GM23248 (cell line): ENCODE data around the gene IL1A.

Source experiments
- EZH2 ChIP-seq: fragments of 200-600 bp; sonication (generic); IDR thresholded peaks from 2 replicates; pipeline ENCODE4 v1.6.1; 2018; ENCODE audit warnings: antibody characterized with exemption, mild to moderate bottlenecking; ENCODE audit not compliant: insufficient read depth, poor library complexity, severe bottlenecking
- EZH2phosphoT487 ChIP-seq: fragments of 200-600 bp; sonication (generic); IDR thresholded peaks from 2 replicates; pipeline ENCODE4 v1.6.1; 2018; ENCODE audit warnings: antibody characterized with exemption, moderate library complexity, mild to moderate bottlenecking, low read depth; ENCODE audit not compliant: insufficient read depth

DNA sequence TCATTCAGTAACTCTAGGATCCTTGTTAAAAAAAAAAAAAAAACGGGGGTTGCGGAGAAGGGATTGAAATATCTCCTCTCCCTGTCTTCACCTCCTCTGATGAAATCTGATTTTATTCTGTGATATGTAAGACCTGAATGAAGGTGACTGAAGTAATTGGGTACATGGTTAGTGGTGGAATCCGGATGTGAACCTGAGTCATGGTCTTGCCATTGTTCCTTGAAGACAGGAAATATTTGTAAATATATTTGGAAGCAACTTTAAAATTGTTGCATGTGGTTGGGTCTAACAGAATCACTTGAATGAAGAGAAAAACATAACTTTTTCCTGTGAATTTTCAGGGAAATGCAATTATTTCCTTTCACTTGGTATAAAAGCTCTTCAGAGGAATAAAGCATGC is 3.0 kb upstream of the IL1A start:
- TF ChIP-seq EZH2phosphoT487 (no peak), EZH2 (no peak)
